LNCAP (cell line): ENCODE results near the gene ARHGAP32.

Experiments
- TF ChIP-seq, protein P1 (sequence below): fragments of 450-650 bp; IDR thresholded peaks from 2 replicates; pipeline ENCODE4 v1.5.1; 2017; ENCODE audit warnings: mild to moderate bottlenecking

ARHGAP32 gene

DNA sequence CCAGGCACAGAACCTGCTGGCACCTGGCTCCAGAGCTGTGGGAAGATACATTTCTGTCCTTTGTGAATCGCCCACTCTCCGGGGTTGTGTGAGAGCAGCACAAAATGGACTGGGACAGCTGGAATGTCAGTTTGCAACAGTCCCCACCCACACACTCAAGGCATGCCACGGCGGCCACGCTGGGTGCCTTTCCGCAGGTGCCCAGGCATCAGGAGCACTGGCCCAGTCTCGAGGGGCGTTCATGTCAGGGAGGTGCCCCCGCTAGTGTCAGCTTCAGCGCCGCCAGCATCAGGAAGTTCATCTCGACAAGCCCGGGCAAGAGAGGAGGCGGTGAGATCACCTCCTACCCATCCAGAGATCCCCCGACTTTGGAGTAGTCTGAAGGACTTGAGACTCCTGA lies 251.5 kb downstream of the ARHGAP32 start:
- TF ChIP-seq, protein P1, sequence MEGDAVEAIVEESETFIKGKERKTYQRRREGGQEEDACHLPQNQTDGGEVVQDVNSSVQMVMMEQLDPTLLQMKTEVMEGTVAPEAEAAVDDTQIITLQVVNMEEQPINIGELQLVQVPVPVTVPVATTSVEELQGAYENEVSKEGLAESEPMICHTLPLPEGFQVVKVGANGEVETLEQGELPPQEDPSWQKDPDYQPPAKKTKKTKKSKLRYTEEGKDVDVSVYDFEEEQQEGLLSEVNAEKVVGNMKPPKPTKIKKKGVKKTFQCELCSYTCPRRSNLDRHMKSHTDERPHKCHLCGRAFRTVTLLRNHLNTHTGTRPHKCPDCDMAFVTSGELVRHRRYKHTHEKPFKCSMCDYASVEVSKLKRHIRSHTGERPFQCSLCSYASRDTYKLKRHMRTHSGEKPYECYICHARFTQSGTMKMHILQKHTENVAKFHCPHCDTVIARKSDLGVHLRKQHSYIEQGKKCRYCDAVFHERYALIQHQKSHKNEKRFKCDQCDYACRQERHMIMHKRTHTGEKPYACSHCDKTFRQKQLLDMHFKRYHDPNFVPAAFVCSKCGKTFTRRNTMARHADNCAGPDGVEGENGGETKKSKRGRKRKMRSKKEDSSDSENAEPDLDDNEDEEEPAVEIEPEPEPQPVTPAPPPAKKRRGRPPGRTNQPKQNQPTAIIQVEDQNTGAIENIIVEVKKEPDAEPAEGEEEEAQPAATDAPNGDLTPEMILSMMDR: no peak

DNA sequence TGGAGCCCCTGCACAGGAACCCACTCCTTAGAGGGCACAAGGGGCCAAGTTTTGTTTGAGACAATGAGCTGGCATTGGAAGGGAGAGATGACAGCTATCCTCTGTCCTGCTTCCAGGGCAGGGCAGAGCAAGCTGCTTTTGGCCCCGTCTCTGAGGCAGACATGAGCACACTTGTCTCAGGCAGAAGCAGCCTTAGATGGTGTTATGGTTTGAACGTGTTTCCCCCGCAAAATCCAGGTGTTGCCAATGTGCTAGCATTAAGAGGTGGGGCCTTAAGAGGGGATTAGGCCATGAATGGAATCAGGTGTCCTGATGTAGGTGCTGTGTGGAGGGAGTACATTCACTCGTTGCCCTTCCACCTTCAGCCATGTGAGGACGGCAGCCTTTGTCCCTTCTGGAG lies 252.0 kb downstream of the ARHGAP32 start:
- TF ChIP-seq, protein P1: no peak

DNA sequence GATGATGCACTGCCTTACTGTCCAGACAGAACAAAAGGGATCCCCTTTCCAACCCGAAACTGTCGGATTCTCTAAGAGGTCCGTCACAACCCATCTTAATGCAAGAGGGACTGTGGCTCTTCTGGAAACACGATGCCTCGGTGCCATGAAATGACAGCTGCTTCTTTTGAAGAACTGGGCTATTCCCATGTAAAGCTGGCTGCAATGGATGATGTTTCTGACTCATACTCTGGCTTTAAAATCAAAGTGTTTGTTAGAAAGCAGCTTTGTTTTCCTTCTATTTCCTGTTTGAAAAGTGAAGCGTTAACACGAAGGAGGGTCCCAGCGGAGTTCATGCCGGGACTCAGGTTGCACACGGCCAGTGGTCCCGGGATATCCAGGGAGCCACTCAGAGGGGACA lies 252.5 kb downstream of the ARHGAP32 start:
- TF ChIP-seq, protein P1: no peak

DNA sequence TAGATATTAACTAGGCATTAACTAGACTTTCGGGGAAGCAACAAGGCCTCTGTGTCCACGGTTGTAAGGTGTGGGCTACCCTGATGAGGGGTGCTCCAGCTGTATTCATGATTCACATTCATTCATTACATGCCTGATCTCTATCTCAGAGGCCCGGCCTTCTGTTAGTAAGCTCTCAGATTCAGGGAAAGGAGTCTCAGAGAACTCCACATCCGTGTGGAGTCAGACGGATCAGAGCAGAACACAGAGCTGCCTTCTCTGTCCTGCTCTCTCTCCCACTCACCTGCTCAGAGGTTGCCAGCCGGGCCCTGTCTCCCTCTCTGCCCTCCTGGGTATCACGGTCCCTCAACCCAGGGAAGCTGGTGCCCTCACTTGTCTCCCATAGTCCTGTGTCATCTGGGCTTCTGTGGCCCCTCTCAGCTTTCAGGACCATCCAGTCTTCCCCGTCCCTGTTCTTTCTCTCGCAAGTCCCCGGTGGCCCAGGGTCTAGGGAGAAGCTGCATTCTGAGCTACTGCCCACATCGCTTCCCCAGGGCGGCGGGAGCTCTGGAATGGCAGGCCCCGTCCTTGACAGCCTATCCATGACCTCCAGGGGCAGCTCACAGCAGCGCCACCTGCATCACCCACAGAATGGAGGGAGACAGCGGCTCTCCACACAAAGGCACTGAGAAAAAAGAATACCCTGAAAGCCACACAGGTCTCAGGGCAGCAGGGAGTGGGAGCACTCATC lies 253.8 kb downstream of the ARHGAP32 start:
- TF ChIP-seq, protein P1: no peak

DNA sequence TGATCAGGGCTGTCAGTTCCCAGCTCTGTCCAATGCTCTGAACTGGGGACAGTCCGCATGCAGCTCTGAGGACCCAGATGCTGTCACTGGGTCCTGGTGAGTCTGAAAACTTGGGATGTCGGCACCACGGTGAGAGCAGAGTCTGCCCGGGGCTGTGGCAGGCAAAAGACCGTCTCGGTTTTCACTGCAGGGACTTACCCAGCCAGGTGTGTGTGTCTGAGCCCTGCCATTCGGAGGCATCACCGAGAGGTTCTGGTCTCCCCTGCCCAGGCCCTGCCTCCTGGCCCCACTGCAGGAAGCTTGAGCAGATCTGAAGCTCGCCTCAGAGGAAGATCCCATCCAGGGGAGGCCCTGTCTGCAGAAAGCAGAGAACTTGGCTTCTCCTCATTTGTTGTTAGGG lies 254.6 kb downstream of the ARHGAP32 start:
- TF ChIP-seq, protein P1: no peak

DNA sequence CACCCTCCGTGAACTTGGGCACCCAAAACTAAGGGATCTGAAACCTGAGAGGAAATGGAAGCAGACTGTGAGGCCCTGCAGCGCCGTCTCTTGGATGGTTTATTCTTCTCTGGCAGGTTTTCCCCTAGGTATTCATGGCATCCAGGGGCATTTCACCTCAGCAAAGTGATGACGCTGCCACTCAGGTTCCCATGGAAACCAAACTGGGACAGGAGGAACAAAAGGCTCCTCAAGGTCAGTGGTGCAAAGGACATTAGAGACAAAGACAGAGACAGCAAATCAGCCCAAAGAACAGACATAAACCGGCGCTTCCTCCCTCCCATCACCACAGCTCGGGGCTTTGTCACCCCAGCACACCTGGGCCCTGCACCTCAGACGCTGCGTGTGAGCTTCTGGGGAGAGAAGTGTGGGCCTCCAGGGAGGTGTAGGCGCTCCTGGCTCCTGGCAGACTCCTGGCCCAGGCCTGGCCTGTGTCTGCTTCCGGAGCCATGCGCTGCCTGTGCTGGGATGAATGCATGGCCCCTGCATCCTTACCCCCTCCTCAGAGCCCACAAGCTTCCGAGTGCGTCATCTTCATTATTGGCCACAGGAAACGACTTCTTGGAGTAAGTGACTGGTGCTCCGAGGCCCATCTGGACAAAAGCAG lies 255.4 kb downstream of the ARHGAP32 start:
- TF ChIP-seq, protein P1: no peak

DNA sequence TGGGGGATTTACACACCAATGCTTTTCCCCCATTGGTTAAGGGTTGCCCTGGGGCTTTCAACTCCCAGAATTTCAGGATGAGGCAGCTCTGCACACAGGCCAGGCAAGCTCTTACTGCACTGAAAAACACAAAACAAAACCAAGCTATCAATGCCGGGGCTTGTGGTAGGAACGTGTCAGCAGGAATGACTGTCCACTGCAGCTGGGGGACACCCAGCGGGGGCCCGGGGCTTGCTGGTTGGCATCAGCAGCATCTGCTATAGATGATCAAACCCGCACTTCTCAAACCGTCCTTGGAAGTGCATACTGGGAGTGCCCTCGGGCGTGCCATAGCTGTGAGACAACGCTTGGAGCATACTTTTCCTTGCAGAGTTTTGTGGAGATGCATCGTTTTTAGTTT lies 257.2 kb downstream of the ARHGAP32 start:
- TF ChIP-seq, protein P1: no peak
